Activated CD8-positive, alpha-beta memory T cell treated with anti-CD3 and anti-CD28 coated beads for 36 hours (primary cell): ENCODE data around the gene ACVR1B. TPM values are rescaled to one million over a fixed set of nuclear protein-coding genes. Genes with fewer than 3 reads are reported as not detected.

ENCODE experiments used
- CTCF ChIA-PET: fragments of 350-600 bp; sonication (Branson Sonifier 250); formaldehyde crosslinking; loops from one replicate; lab custom pipeline; 2021; ENCODE audit warnings: antibody characterized with exemption; lab: Charles Lee
- POLR2A ChIA-PET: fragments of 350-600 bp; sonication (Branson Sonifier 250); formaldehyde crosslinking; loops from one replicate; lab custom pipeline; 2021; ENCODE audit warnings: antibody characterized with exemption; lab: Charles Lee
- total RNA-seq, 2 experiments: library from RNA; stranded (reverse); gene quantifications; one replicate each; pipeline ENCODE4 v1.2.3, GENCODE V29; 2021

Gene ACVR1B
- total RNA-seq, 2 experiments from 2014 or later, result 9.9 to 10.8 TPM

DNA sequence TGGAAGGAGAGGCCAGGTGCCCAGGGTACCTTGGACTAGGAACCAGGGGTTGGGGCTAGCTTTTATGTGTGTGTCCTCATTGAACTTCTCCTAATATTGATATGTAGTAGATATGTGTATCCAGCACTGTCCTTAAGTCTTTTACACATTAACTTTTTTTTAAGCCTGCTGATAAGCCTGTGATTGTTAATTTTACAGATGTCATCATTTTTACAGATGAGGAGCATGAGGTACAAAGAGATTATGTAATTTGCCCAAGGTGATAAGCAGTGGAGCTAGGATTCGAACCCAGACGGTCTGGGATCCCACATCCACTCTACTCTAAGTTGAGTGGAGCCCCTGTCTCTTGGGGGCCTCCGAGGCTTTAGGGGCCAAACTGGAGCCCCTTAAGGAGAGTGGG is 89.5 kb downstream of the ACVR1B start:
- ChIA-PET CTCF (interaction anchor here (0.7 to 10.7 kb wide), 3 partner anchors 9 to 28 kb away, joined by 3 to 101 read pairs (median 3); no protein-coding TSS in a partner anchor), POLR2A (no interaction called here)

DNA sequence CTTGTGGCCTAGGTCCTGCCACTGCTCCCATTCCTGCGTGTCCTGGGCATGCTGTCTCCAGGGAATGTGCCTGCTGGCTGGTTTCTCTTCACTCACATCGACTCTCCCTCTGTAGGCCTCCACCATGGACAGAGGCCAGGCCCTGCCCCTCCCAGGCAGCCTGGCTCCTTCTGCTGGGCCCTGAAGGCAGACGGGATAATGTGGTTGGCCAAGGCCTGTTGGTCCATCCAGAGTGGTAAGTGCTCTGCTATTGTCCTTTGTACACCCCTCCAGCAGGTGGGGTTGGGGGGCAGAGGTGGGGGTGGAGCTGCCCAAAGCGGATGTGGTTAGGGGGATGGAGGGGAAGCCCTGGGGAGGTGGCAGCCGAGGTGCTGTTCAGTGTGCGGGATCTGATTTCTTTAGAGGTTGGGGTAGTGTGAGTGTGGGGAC is 90.2 kb downstream of the ACVR1B start:
- ChIA-PET POLR2A (interaction anchor here (1.6 kb wide), 1 partner anchor 9 kb away, joined by 7 read pairs; the partner anchor contains the start of gene NR4A1), CTCF (interaction anchor here (1.0 to 10.7 kb wide), 3 partner anchors 9 to 27 kb away, joined by 3 to 101 read pairs (median 3); partner anchors contain the start of gene NR4A1)

DNA sequence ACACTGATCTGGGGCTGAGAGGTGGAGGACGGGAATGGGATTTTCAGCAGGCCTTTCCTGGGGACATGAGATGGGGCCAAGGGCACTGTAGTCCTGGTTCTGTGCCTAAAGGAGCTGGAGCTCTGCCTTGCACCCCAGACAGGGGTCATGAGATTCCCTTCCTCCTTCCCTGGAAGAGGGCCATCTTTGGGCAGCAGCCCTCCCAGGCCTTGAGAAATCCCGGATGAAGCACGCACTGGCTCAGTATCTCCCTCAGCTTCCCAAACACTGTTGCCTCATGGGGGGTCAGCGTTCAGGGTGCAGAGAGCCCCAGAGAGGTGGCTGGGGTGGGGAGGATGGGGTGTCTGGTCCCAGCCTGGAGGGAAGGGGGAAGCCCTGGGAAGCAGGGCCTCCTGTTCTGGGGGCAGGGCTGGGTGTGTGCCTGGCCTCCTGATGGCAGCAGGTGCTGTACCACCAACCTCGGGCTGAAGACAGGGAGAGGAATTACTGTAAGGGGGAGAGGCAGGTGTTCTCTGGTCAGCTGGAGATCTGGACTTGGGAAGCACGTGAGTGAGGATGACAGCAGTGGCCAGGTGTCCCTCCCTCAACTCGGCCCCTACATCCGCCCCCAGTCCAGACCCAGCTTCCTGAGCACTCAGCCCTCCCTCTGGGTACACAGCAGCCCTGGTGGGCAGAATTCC is 91.3 kb downstream of the ACVR1B start:
- ChIA-PET POLR2A (interaction anchor here (0.6 to 1.6 kb wide), 2 partner anchors 8 to 25 kb away, joined by 3 to 7 read pairs; partner anchors contain the start of gene NR4A1), CTCF (interaction anchor here (1.5 to 1.8 kb wide), 3 partner anchors 8 to 18 kb away, joined by 3 to 8 read pairs (median 4); partner anchors contain the start of gene NR4A1)

DNA sequence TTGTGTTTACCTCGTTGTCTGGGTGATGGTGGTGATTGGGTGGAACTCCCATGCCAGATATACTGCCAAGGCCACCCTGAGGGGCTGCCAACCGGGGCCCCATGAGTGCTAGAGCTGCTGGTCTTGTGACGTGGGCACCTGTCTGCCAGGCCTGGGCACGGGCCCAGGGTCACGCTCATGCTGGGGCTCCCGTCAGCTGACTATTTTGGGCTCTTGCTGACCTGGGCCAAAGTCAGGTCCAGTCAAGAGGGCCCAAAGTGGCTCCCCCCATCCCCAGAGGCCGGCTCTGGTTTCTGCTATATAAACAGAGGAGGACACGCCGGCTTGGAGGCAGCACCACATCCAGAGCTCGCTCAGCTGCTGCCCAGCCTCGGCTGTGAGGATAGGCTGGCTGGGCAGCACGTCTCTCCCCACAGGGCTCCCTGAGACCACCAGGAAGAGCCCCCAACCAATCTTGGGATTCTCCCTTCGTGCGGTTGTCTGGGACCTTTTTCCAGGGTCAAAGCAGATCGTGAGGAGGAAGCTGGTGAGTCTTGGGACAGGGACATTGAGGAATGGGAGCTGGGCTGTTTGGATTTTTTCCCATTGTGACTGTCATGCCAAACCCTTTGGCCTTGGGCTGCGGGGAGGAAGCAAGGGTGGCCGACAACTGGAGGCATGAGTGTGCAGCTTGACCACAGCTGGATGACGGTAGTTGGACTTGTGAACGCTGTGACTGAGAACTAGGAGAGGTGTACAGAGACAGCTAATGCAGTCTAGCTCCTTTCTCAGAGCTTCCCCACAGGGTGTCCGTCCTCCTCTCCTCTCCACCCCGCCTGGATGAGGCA is 92.1 kb downstream of the ACVR1B start:
- ChIA-PET CTCF (interaction anchor here (1.1 to 1.8 kb wide), 5 partner anchors 7 to 19 kb away, joined by 3 to 8 read pairs (median 4); partner anchors contain the start of gene NR4A1), POLR2A (no interaction called here)

DNA sequence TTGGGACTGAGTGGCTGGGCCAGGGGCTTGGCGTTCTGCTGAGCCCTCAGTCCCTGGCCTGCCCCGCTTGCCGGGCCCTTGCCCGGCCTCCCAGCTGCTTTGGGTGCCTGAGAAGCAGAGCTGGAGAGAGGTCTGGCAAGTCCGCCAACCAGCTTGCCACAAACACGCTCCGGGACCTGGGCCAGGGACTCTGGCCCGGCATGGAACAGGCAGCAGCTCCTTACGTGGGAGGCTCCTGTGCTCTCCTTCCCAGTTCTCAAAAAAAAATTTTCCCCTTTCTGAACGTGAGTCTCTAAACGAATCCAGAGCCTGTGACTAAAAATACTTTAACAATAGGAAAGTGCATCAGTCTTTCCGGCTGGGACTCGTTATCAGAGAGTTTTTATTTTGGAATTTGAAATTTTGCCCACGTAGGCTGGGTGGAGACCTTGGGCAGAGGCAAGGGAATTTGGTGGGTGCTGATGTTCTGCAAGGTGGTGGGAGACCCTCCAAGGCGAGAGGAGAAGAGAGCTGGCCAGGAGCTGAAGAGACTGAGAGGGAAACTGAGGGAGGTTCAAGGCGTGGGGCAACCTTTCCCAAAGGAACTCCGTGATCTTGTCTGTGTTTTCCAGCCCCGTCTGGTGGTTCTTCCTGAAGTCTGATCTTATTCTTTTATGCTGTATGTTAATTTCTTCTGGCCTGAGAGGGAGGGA is 92.9 kb downstream of the ACVR1B start:
- ChIA-PET POLR2A (interaction anchor here (0.5 kb wide), 1 partner anchor 25 kb away, joined by 3 read pairs; the partner anchor contains the start of gene ATG101), CTCF (interaction anchor here (1.1 to 1.8 kb wide), 3 partner anchors 12 to 19 kb away, joined by 3 to 6 read pairs (median 4); no protein-coding TSS in a partner anchor)

DNA sequence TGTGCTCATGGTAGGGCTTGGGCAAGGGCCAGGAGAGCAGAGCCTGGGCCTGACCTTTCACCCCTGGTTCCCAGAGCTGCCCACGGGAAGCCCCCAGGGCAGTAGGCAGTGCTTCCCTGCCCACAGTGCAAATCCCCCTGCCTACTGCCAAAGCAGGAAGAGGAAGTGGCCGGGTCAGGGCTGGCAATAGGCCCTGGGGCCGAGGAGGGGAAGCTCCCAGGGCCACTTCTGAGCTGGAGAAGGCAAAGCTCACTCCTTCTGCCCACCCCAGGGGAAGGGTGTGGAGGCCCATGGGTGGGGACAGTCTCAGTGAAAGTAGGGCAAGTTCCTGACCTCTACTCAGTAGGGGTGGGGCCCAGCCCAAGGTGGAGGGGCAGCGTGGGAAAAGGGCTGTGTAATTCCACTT is 94.3 kb downstream of the ACVR1B start:
- ChIA-PET POLR2A (no interaction called here), CTCF (interaction anchor here (1.0 kb wide), 1 partner anchor 21 kb away, joined by 4 read pairs; no protein-coding TSS in a partner anchor)

Other genes with a start within 250 kb of the ACVR1B start
- gene FIGNL2, start 103.0 kb upstream of the ACVR1B start, total RNA-seq, result under 1 TPM; 0.55 to 0.57 TPM
- not detected for gene ANKRD33, start 63.6 kb upstream of the ACVR1B start, total RNA-seq
- gene ACVRL1, start 44.2 kb upstream of the ACVR1B start, total RNA-seq, result not detected
- gene TAMALIN, start 55.2 kb downstream of the ACVR1B start, total RNA-seq, result 10 to 100 TPM; 13.8 to 14.5 TPM
- 10 to 100 TPM; 44.1 to 46.1 TPM for gene NR4A1, start 99.7 kb downstream of the ACVR1B start, total RNA-seq
- gene ATG101, start 118.3 kb downstream of the ACVR1B start, total RNA-seq, result 10 to 100 TPM; 50.0 to 50.4 TPM
- not detected for gene SMIM41, start 128.0 kb downstream of the ACVR1B start, total RNA-seq
- gene KRT80, start 240.3 kb downstream of the ACVR1B start, total RNA-seq, result not detected